HG03469 (cell line): ENCODE measurements around the gene HOOK1.
"Not testable (repeated sequence)": the region's sequence is repeated elsewhere in the genome, so short reads cannot be mapped to it uniquely, and the experiment has no call there.

Source experiments
- ATAC-seq: cut with Tn5 transposase; IDR thresholded peaks from one replicate; pipeline ENCODE4 v1.9.1; 2021; ENCODE audit warnings: mild to moderate bottlenecking, moderate library complexity, moderate number of reproducible peaks; ENCODE audit not compliant: unreplicated experiment

The HOOK1 gene

DNA sequence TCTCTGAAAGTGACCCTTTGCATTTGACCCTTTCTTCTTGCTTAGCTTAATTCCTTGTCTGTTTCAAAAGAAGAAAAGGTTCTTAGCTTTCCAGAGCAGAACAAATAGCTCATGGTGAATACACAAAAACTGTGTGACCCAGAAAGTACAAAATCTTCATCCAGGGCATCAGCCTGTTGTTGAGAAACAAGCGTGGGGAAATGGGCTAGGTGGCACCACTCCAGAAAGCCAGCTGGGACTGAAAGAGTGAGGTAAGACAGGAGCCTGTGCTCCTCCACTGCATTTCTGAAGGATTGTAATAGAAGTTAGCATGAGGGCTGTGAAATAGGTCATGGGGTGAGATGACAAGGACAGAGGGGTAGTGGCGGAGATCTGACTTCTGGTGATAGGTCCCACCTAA is 66.0 kb downstream of the HOOK1 start:
- no peak for ATAC-seq

DNA sequence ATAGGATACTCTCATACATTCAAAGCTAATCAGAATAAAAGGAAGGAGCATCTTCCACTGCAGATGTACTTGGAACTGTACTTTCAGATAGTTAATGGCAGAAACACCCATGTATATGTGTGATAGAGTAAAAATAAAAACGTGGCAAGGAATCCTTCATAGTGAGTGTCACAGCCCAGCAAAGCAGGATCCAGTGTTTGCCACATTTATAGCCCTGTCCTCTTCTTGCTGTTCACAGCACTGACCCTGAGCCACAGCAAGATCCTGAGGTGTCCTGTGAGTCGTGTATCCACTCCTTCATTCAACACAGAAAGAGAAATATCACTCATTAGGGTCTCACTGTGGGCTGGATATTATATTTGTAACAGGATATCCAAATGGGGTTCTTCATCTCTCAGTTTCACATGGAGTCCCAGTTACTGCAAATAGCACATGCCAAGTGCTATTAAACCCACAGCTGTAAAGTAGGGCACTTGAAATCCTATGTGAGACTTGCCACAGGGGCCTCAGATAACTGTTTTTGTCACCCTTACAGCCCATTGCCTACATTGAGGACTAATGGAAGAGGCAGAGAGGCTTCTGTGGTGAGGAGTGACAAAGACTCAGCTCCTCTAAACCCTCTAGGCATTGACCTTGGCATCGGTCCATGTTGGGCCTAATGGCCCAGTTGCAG is 70.5 kb downstream of the HOOK1 start:
- ATAC-seq, result no peak

DNA sequence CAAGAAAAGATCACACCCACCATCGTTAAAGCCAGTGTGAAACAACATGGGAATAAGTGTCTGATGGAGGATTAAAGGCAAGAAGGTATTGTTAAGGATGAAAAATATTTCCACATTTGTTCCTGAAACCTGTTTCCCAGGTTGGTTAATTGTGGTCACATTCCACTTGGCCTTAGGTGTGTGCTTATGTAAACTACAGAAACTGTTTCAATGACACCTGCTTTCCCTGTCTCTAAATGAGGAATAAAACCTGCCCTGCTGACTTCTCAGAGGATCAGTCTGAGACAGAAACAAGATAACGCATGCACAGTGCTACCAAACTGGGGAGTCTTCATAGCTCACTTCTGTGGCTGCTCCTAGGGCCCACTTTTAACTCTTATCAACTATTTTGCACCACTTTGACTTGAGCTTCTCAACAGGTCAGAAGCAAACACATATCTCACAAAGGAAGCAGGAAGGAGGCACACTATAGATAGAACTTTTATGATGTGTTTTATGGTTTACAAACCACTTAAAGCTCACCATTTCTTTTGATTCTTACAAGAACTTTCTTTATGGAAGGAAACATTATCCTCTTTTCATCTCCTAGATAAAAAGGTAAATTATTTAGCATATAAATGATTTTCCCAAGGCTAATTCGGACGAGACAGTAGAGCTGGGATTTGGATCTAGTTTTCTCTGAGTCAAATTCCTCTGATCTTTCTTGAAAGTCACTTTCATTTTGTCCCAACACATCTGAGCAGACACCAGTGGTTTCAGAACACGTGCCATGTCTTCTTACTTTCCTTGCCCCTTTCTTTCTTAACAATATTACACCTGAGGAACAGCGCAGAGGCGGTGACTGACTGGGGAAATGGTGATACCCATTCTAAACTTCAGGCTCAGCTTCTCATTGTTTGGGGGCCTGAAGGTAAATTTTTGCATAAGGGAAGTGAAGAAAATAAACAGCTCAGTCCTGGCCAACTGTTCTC is 78.4 kb downstream of the HOOK1 start:
- ATAC-seq, result no peak

- ATAC-seq, result no peak
These were observed 82.4 kb downstream of the HOOK1 start for GRCh38 chr1:59897165-59897564.

DNA sequence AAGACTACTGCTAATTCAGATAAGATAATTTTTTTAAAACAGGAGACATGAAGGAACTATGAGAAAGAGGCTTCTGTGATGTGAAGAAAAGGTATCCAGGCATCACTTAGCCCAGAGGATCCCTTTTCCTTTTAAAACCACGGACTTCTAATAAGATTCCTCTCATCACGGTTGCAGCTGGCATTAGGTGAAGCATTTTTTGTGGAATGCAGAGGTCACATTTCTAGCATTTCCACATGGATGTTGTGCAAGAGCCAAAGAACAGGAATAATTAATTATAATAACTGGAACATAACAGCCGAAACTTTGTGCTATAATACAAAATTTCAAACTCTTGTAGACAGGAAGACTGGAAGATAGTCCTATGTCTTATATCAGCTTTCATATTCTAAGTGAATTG is 84.2 kb downstream of the HOOK1 start:
- no peak for ATAC-seq

DNA sequence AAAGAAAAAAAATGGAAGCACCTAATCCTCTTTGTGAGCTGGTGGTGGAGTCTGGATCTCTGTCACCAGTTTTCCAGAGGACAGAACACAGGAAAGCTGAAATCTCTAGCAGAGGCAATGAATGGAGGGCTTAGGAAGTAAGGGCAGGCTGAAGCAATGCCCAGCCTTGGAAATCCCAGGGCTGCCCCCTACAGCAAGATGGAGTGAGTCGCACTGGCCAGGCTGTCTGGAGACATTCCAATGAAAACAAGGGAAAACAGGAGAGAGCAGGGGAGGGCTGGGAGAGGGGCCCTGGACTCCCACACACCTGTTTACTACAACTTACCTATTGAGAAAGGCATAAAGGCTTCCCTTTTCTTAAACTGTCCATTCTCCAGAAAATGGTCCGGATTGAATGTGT is 85.9 kb downstream of the HOOK1 start:
- ATAC-seq, result no peak

GRCh38 chr1:59901770-59902388 is 87.1 kb downstream of the HOOK1 start:
- ATAC-seq, result no peak

GRCh38 chr1:59903141-59903754 is 88.5 kb downstream of the HOOK1 start:
- ATAC-seq, result peak; percentile 77

DNA sequence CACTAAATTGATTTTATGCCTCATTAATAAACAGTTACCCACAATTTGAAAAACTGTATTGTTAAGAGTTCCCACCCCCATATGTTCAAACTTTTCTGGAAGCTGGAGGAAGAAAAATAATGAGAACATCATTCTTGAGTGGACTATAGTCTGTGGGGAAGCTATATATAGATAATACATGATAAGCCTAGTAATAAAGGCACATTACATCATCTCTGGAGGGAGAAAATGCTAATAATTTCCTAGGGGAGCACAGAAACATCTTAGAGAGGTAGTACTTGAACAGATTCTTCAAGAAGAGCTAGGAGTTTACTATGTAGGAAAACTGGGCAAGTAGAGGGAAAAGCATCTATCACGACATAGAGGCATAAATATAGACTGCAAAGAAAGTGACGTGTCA is 92.2 kb downstream of the HOOK1 start:
- no peak for ATAC-seq

GRCh38 chr1:59908084-59908483 is 93.3 kb downstream of the HOOK1 start:
- ATAC-seq, result no peak

- ATAC-seq, result no peak
These were observed 93.9 kb downstream of the HOOK1 start for GRCh38 chr1:59908682-59909081.

- ATAC-seq, result not testable (repeated sequence)
These were observed 100.1 kb downstream of the HOOK1 start for GRCh38 chr1:59914791-59915286.

DNA sequence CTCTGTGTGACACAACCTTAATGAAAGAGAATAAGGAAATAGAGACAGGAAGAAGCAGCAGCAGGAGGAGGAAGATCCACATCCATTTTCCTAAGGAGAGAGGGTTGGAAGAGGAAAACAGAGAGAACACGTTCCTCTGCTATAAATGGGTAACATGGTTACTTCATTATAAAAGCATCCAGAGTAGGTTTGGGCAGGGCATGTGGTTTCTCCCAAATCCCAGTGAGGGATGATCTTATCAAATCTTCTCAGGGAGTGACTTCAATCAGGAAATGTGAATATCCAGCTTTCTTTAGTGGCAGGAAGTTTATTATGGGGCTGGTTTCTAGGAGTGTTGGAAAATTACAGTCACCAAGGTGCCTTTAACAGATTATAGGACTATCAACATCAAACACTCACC is 100.8 kb downstream of the HOOK1 start:
- ATAC-seq, result no peak

GRCh38 chr1:59917026-59917784 is 102.5 kb downstream of the HOOK1 start:
- ATAC-seq, result no peak

GRCh38 chr1:59917785-59918180 is 103.0 kb downstream of the HOOK1 start:
- ATAC-seq, result no peak

DNA sequence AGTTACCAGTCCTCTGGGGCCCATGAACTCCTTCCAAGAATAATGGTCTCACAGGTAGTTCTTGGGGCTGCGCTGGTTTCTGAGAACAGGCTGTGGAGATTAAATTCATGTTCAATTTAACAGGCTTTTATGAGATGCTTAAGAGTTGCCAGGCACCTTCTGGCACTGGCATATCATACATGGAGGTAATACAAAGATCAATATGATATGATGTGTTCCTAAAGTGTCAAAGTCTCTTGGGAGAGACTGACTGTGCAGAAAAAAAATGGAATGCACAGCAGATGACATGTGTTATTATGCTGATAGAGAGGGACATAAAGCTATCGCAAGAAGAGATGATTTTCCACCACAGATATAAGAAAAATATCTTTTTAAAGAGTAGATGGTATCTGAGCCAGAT is 105.0 kb downstream of the HOOK1 start:
- ATAC-seq, result no peak

- not testable (repeated sequence) for ATAC-seq
These were observed 106.6 kb downstream of the HOOK1 start for GRCh38 chr1:59921258-59921899.

DNA sequence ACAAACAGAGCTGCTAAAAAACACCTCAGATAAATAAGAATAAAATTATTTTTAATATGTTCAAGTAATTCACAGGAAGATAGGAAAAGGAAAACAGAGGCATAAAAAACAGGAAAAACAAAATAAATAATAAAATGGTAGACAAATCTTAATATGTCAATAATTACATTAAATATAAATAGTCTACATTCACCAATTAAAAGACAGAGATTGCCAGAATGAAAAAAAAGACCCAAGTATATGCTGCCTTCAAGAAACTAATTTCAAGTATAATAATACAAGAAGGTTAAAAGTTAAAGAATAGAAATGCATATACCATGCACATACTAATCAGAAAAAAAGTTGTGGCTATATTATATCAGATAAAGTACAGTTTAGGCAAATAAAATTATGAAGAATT is 109.9 kb downstream of the HOOK1 start:
- no peak for ATAC-seq
